SK-N-SH (cell line): Measurements from ENCODE around the gene LRP1-AS. TPM values are rescaled to one million over a fixed set of nuclear protein-coding genes. Genes with fewer than 3 reads are reported as not detected.

Source experiments
- CTCF ChIA-PET: fragments of 300-600, 350-600 bp; formaldehyde crosslinking; extraction: SDS; loops from one replicate; lab custom pipeline; 2021; lab: Yijun Ruan, JAX
- POLR2A ChIA-PET: fragments of 350-600 bp; sonication (Branson Sonifier 250); formaldehyde crosslinking; extraction: SDS; loops from one replicate; lab custom pipeline; 2020; ENCODE audit warnings: antibody characterized with exemption, inconsistent platforms; lab: Yijun Ruan, JAX
- DNase-seq: peaks from one replicate; pipeline ENCODE4 v3.0.0; 2012
- H2AFZ ChIP-seq: fragments of 200-600 bp; sonication (generic); 2 replicates; pipeline ENCODE4 v1.8.1; 2016; ENCODE audit warnings: antibody characterized with exemption, mild to moderate bottlenecking, low read depth
- H3F3A ChIP-seq: fragments of 200-600 bp; sonication (generic); replicated peaks from 2 replicates; pipeline ENCODE3; 2016; ENCODE audit warnings: antibody characterized with exemption, mild to moderate bottlenecking; ENCODE audit not compliant: insufficient read depth
- H3K27ac ChIP-seq, 2 experiments: fragments of 200-500 bp in 1 of 2; fragments of 200-600 bp in 1 of 2; sonication (Bioruptor generic) in 1 of 2; sonication (generic), shearing (Covaris generic) in 1 of 2; 2 replicates each; pipeline versions ENCODE4 v1.5.1 to v1.6.1; 2014 to 2016; ENCODE audit warnings: low read depth in 2 of 2, inconsistent platforms in 1 of 2, low read length in 1 of 2, mild to moderate bottlenecking in 1 of 2, mixed read lengths in 1 of 2
- H3K27me3 ChIP-seq: fragments of 200-600 bp; sonication (generic), shearing (Covaris generic); 2 replicates; pipeline ENCODE4 v1.6.1; 2016; ENCODE audit warnings: mixed run types; ENCODE audit not compliant: insufficient read depth
- H3K36me3 ChIP-seq, 2 experiments: fragments of 200-500 bp in 1 of 2; fragments of 200-600 bp in 1 of 2; sonication (Bioruptor generic) in 1 of 2; sonication (generic) in 1 of 2; replicated peaks in 1 of 2; 2 replicates each; pipeline versions ENCODE3 to v1.5.1; 2014 to 2016; ENCODE audit warnings: low read length in 1 of 2, mild to moderate bottlenecking in 1 of 2; ENCODE audit not compliant: insufficient read depth in 2 of 2, control insufficient read depth in 1 of 2
- H3K4me1 ChIP-seq, 2 experiments: fragments of 200-500 bp in 1 of 2; fragments of 200-600 bp in 1 of 2; sonication (Bioruptor generic) in 1 of 2; sonication (generic), shearing (Covaris generic) in 1 of 2; 2 replicates each; pipeline versions ENCODE4 v1.5.1 to v1.6.1; 2014 to 2016; ENCODE audit warnings: low read depth in 1 of 2, low read length in 1 of 2, mixed run types in 1 of 2; ENCODE audit not compliant: insufficient read depth in 2 of 2, control insufficient read depth in 1 of 2
- H3K4me2 ChIP-seq: fragments of 200-600 bp; sonication (generic), shearing (Covaris generic); 2 replicates; pipeline ENCODE4 v1.6.1; 2017; ENCODE audit warnings: mixed run types
- H3K4me3 ChIP-seq, 2 experiments: fragments of 200-500 bp in 1 of 2; fragments of 200-600 bp in 1 of 2; sonication (Bioruptor generic) in 1 of 2; sonication (generic), shearing (Covaris generic) in 1 of 2; 2 replicates each; pipeline versions ENCODE4 v1.5.1 to v1.8.1; 2014 to 2016; ENCODE audit warnings: low read depth in 2 of 2, inconsistent platforms in 1 of 2, low read length in 1 of 2, mild to moderate bottlenecking in 1 of 2, mixed read lengths in 1 of 2, moderate library complexity in 1 of 2
- H3K79me2 ChIP-seq: fragments of 200-600 bp; sonication (generic); 2 replicates; pipeline ENCODE4 v1.8.1; 2017; ENCODE audit warnings: mild to moderate bottlenecking; ENCODE audit not compliant: insufficient read depth
- H3K9ac ChIP-seq: fragments of 200-600 bp; sonication (generic); 2 replicates; pipeline ENCODE4 v1.6.1; 2017; ENCODE audit warnings: mixed run types
- H3K9me2 ChIP-seq: fragments of 200-600 bp; sonication (generic); 2 replicates; pipeline ENCODE4 v1.6.1; 2017; ENCODE audit warnings: mixed run types
- H3K9me3 ChIP-seq: fragments of 200-600 bp; sonication (generic); 2 replicates; pipeline ENCODE4 v1.6.1; 2017; ENCODE audit warnings: mixed run types, mild to moderate bottlenecking, moderate library complexity
- H4K20me1 ChIP-seq: fragments of 200-600 bp; sonication (generic); 2 replicates; pipeline ENCODE4 v1.6.1; 2017; ENCODE audit warnings: mild to moderate bottlenecking, mixed run types; ENCODE audit not compliant: insufficient read depth
- CHD2 ChIP-seq: fragments of 150-350 bp; IDR thresholded peaks from 2 replicates; pipeline ENCODE4 v1.6.1; 2018; ENCODE audit warnings: low read length; ENCODE audit not compliant: partially characterized antibody
- ELF1 ChIP-seq: IDR thresholded peaks from 2 replicates; pipeline ENCODE4 v1.4.0; 2012
- EP300 ChIP-seq, 2 experiments: IDR thresholded peaks; 2 replicates each; pipeline versions ENCODE4 v1.4.0 to v1.6.1; 2012; ENCODE audit warnings: borderline replicate concordance in 1 of 2, low read depth in 1 of 2, low read length in 1 of 2
- EZH2phosphoT487 ChIP-seq: fragments of 200-600 bp; sonication (generic); IDR thresholded peaks from 2 replicates; pipeline ENCODE4 v1.6.1; 2017; ENCODE audit warnings: low read depth, mixed run types, mild to moderate bottlenecking, antibody characterized with exemption, moderate library complexity, borderline replicate concordance
- GATA2 ChIP-seq: sonication (generic); formaldehyde crosslinking; IDR thresholded peaks from 2 replicates; pipeline ENCODE4 v1.5.0; 2020; ENCODE audit warnings: mild to moderate bottlenecking, missing genetic modification reagents
- JUND ChIP-seq: IDR thresholded peaks from 2 replicates; pipeline ENCODE4 v1.4.0; 2012
- MXI1 ChIP-seq: IDR thresholded peaks from 2 replicates; pipeline ENCODE4 v1.6.1; 2012; ENCODE audit warnings: mild to moderate bottlenecking, low read depth, low read length, improper control_type of control experiment
- RAD21 ChIP-seq: IDR thresholded peaks from 2 replicates; pipeline ENCODE4 v1.6.1; 2012; ENCODE audit warnings: mild to moderate bottlenecking, low read length
- RXRA ChIP-seq: IDR thresholded peaks from 2 replicates; pipeline ENCODE4 v1.4.0; 2012; ENCODE audit warnings: low read depth, mild to moderate bottlenecking, borderline replicate concordance
- SMC3 ChIP-seq: IDR thresholded peaks from 2 replicates; pipeline ENCODE4 v1.6.1; 2012; ENCODE audit warnings: low read depth, low read length, improper control_type of control experiment
- YY1 ChIP-seq: IDR thresholded peaks from 2 replicates; pipeline ENCODE4 v1.4.0; 2012; ENCODE audit warnings: low read depth, mild to moderate bottlenecking
- WGBS: methylation state at CpG from one replicate; pipeline ENCODE4 v1.1.6; 2017; ENCODE audit warnings: low lambda C conversion rate; 5-methylcytosine and 5-hydroxymethylcytosine counted together
- polyA plus RNA-seq, 3 experiments: library from polyadenylated mRNA; depleted of rRNA; stranded (reverse); fragments of >200 nt; gene quantifications; 2 replicates each; pipeline ENCODE4 v1.2.3, GENCODE V29; 2012
- TF ChIP-seq, protein P1 (sequence below): fragments of 150-350 bp; IDR thresholded peaks from 2 replicates; pipeline ENCODE4 v1.6.1; 2017; ENCODE audit warnings: antibody characterized with exemption, low read length, low read depth, borderline replicate concordance
- TF ChIP-seq, protein P2 (sequence below): IDR thresholded peaks from 2 replicates; pipeline ENCODE4 v1.6.1; 2012; ENCODE audit warnings: mild to moderate bottlenecking, low read depth, low read length, moderate library complexity
- TF ChIP-seq, protein P3 (sequence below): IDR thresholded peaks from 2 replicates; pipeline ENCODE4 v1.4.0; 2012; ENCODE audit warnings: low read depth, borderline replicate concordance
- TF ChIP-seq, protein P4 (sequence below): fragments of 200-600 bp; sonication (generic); IDR thresholded peaks from 2 replicates; pipeline ENCODE4 v1.6.1; 2017; ENCODE audit warnings: antibody characterized with exemption, mild to moderate bottlenecking, moderate library complexity

Gene LRP1-AS
- polyA plus RNA-seq, 1 of the 3 experiments (the other 2 are of a cell fraction) = not detected

DNA sequence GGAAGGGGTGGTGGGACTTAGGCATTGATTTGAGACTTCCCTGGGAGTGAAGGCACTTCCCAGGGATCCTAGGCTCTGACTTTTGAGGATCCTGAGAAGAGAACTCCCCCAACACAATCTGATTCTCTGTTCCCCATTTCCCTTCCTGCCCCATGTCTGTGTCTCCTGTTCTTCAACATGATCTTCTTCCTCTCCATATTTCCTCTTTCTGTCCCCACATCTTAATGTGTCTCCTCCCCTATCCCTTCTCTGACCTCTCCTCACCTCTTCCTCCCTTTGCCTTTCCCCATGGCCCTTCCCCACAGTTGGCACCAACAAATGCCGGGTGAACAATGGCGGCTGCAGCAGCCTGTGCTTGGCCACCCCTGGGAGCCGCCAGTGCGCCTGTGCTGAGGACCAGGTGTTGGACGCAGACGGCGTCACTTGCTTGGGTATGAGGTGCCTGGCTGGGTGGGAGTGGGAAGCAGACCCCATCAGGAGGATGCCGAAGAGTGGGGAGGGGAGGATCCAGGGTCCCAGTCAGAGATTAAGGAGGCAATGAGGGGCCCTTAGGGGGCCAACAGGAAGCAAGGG is 15.2 kb upstream of the LRP1-AS start:
- H3K9ac ChIP-seq = no peak overlapping the region
- H3K4me1 ChIP-seq = peaks cover 3 to 16% of the 10 kb centered on the region in 2 experiments; a peak in 1 of 4 replicates
- H3F3A ChIP-seq = peaks cover 4% of the 10 kb centered on the region
- no peaks in the 10 kb centered on the region for H3K9me3 ChIP-seq
- no peak overlapping the region for H2AFZ ChIP-seq
- no peak overlapping the region for H3K4me3 ChIP-seq
- no peaks in the 10 kb centered on the region for H4K20me1 ChIP-seq
- CTCF ChIA-PET = interaction anchor here (1.3 to 33.3 kb wide), 2 partner anchors 18 to 28 kb away, joined by 3 to 616 read pairs; no protein-coding TSS in a partner anchor
- no peaks in the 10 kb centered on the region for H3K27me3 ChIP-seq
- peaks cover 33 to 73% of the 10 kb centered on the region in 2 experiments for H3K36me3 ChIP-seq
- H3K27ac ChIP-seq = no peak overlapping the region
- 0 out of 2 replicates have a peak, but pooled peaks cover 2% of the 10 kb centered on the region for H3K79me2 ChIP-seq
- H3K4me2 ChIP-seq = no peak overlapping the region
- 98% methylated on average over 8 of the region's 8 CpGs for WGBS
- TF ChIP-seq CHD2 (no peak), JUND (no peak), YY1 (no peak), RAD21 (no peak), ELF1 (no peak), MXI1 (no peak), EZH2phosphoT487 (no peak), RXRA (no peak), EP300 (IDR thresholded peaks at IDR 0.05; ENCODE audit: borderline replicate concordance in 1 of 2, low read depth in 1 of 2, low read length in 1 of 2) (no peak), GATA2 (no peak), SMC3 (no peak)
- TF ChIP-seq, protein P1, sequence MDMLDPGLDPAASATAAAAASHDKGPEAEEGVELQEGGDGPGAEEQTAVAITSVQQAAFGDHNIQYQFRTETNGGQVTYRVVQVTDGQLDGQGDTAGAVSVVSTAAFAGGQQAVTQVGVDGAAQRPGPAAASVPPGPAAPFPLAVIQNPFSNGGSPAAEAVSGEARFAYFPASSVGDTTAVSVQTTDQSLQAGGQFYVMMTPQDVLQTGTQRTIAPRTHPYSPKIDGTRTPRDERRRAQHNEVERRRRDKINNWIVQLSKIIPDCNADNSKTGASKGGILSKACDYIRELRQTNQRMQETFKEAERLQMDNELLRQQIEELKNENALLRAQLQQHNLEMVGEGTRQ = no peak
- TF ChIP-seq, protein P2, sequence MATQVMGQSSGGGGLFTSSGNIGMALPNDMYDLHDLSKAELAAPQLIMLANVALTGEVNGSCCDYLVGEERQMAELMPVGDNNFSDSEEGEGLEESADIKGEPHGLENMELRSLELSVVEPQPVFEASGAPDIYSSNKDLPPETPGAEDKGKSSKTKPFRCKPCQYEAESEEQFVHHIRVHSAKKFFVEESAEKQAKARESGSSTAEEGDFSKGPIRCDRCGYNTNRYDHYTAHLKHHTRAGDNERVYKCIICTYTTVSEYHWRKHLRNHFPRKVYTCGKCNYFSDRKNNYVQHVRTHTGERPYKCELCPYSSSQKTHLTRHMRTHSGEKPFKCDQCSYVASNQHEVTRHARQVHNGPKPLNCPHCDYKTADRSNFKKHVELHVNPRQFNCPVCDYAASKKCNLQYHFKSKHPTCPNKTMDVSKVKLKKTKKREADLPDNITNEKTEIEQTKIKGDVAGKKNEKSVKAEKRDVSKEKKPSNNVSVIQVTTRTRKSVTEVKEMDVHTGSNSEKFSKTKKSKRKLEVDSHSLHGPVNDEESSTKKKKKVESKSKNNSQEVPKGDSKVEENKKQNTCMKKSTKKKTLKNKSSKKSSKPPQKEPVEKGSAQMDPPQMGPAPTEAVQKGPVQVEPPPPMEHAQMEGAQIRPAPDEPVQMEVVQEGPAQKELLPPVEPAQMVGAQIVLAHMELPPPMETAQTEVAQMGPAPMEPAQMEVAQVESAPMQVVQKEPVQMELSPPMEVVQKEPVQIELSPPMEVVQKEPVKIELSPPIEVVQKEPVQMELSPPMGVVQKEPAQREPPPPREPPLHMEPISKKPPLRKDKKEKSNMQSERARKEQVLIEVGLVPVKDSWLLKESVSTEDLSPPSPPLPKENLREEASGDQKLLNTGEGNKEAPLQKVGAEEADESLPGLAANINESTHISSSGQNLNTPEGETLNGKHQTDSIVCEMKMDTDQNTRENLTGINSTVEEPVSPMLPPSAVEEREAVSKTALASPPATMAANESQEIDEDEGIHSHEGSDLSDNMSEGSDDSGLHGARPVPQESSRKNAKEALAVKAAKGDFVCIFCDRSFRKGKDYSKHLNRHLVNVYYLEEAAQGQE = no peak
- TF ChIP-seq, protein P3, sequence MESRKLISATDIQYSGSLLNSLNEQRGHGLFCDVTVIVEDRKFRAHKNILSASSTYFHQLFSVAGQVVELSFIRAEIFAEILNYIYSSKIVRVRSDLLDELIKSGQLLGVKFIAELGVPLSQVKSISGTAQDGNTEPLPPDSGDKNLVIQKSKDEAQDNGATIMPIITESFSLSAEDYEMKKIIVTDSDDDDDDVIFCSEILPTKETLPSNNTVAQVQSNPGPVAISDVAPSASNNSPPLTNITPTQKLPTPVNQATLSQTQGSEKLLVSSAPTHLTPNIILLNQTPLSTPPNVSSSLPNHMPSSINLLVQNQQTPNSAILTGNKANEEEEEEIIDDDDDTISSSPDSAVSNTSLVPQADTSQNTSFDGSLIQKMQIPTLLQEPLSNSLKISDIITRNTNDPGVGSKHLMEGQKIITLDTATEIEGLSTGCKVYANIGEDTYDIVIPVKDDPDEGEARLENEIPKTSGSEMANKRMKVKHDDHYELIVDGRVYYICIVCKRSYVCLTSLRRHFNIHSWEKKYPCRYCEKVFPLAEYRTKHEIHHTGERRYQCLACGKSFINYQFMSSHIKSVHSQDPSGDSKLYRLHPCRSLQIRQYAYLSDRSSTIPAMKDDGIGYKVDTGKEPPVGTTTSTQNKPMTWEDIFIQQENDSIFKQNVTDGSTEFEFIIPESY = no peak
- TF ChIP-seq, protein P4, sequence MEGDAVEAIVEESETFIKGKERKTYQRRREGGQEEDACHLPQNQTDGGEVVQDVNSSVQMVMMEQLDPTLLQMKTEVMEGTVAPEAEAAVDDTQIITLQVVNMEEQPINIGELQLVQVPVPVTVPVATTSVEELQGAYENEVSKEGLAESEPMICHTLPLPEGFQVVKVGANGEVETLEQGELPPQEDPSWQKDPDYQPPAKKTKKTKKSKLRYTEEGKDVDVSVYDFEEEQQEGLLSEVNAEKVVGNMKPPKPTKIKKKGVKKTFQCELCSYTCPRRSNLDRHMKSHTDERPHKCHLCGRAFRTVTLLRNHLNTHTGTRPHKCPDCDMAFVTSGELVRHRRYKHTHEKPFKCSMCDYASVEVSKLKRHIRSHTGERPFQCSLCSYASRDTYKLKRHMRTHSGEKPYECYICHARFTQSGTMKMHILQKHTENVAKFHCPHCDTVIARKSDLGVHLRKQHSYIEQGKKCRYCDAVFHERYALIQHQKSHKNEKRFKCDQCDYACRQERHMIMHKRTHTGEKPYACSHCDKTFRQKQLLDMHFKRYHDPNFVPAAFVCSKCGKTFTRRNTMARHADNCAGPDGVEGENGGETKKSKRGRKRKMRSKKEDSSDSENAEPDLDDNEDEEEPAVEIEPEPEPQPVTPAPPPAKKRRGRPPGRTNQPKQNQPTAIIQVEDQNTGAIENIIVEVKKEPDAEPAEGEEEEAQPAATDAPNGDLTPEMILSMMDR = no peak
- H3K9me2 ChIP-seq = no peaks in the 10 kb centered on the region
- DNase-seq = no peak
- POLR2A ChIA-PET = no interaction called here
